Sigmoid colon (tissue), 4 donors: ENCODE results near the gene DNASE1L1.

Experiments used
- CTCF ChIP-seq, 4 experiments: fragments of 450-650 bp in 3 of 4; fragments of 200-600 bp in 1 of 4; IDR thresholded peaks; one replicate each; pipeline ENCODE4 v1.5.1; 2016 to 2019; ENCODE audit warnings: antibody characterized with exemption in 4 of 4, mild to moderate bottlenecking in 3 of 4, moderate library complexity in 2 of 4
- EP300 ChIP-seq, 4 donors: sonication (generic); formaldehyde crosslinking; IDR thresholded peaks; one replicate each; pipeline ENCODE4 v1.6.1; 2017; ENCODE audit warnings: antibody characterized with exemption in 4 of 4
- POLR2AphosphoS5 ChIP-seq, 4 donors: sonication (generic); formaldehyde crosslinking; IDR thresholded peaks; one replicate each; pipeline ENCODE4 v1.6.1; 2017; ENCODE audit warnings: antibody characterized with exemption in 4 of 4

- TF ChIP-seq CTCF (IDR thresholded peaks at IDR 0.05) = no peak
- TF ChIP-seq POLR2AphosphoS5 (IDR thresholded peaks at IDR 0.05) = no peak
- no peak for TF ChIP-seq EP300 (IDR thresholded peaks at IDR 0.05)
These were observed 21.9 kb upstream of the DNASE1L1 start for GRCh38 chrX:154430916-154431315.
